H9 (cell line): ENCODE data around the gene RBM18. TPM values are rescaled to one million over a fixed set of nuclear protein-coding genes. Genes with fewer than 3 reads are reported as not detected.

Experiments
- DNase-seq: peaks from one replicate; pipeline ENCODE4 v3.0.0-alpha.2; 2017
- H2AFZ ChIP-seq: one replicate; pipeline ENCODE4 v1.6.1; 2013; ENCODE audit warnings: mild to moderate bottlenecking, low read length, control low read depth, moderate library complexity
- H2AK5ac ChIP-seq: 2 replicates; pipeline ENCODE4 v1.6.1; 2013; ENCODE audit warnings: low read length, control low read depth, mixed read lengths; ENCODE audit not compliant: insufficient read length
- H2BK120ac ChIP-seq: one replicate; pipeline ENCODE4 v1.6.1; 2013; ENCODE audit warnings: low read depth, mild to moderate bottlenecking, low read length, control low read depth, inconsistent platforms; ENCODE audit not compliant: poor library complexity, severe bottlenecking
- H2BK12ac ChIP-seq: 2 replicates; pipeline ENCODE4 v1.6.1; 2013; ENCODE audit warnings: low read length, control low read depth, mixed read lengths, low read depth; ENCODE audit not compliant: insufficient read length
- H2BK15ac ChIP-seq: 2 replicates; pipeline ENCODE4 v1.6.1; 2013; ENCODE audit warnings: low read depth, low read length, control low read depth
- H2BK20ac ChIP-seq: one replicate; pipeline ENCODE4 v1.6.1; 2013; ENCODE audit warnings: low read depth, mild to moderate bottlenecking, low read length, control low read depth, inconsistent platforms; ENCODE audit not compliant: poor library complexity, severe bottlenecking
- H2BK5ac ChIP-seq: 2 replicates; pipeline ENCODE4 v1.6.1; 2013; ENCODE audit warnings: low read length, control low read depth, mixed read lengths; ENCODE audit not compliant: insufficient read length
- H3K14ac ChIP-seq: 2 replicates; pipeline ENCODE4 v1.6.1; 2013; ENCODE audit warnings: low read length, control low read depth; ENCODE audit not compliant: insufficient read depth
- H3K18ac ChIP-seq: 2 replicates; pipeline ENCODE4 v1.6.1; 2013; ENCODE audit warnings: low read depth, mild to moderate bottlenecking, mixed read lengths, low read length, control low read depth; ENCODE audit not compliant: insufficient read length
- H3K23ac ChIP-seq: 2 replicates; pipeline ENCODE4 v1.6.1; 2013; ENCODE audit warnings: low read length, control low read depth, mixed read lengths, low read depth; ENCODE audit not compliant: insufficient read length
- H3K23me2 ChIP-seq: 2 replicates; pipeline ENCODE4 v1.6.1; 2013; ENCODE audit warnings: low read depth, mild to moderate bottlenecking, mixed read lengths, low read length, control low read depth; ENCODE audit not compliant: insufficient read length, poor library complexity, severe bottlenecking
- H3K27ac ChIP-seq: 2 replicates; pipeline ENCODE4 v1.5.1; 2013; ENCODE audit warnings: low read length, control low read depth, mixed read lengths, low read depth; ENCODE audit not compliant: insufficient read length
- H3K27me3 ChIP-seq: 2 replicates; pipeline ENCODE4 v1.6.1; 2013; ENCODE audit warnings: low read length, control low read depth, inconsistent platforms; ENCODE audit not compliant: insufficient read depth
- H3K4ac ChIP-seq: 2 replicates; pipeline ENCODE4 v1.6.1; 2013; ENCODE audit warnings: low read depth, mild to moderate bottlenecking, control low read depth, inconsistent platforms, low read length, moderate library complexity
- H3K4me1 ChIP-seq: 2 replicates; pipeline ENCODE4 v1.6.1; 2013; ENCODE audit warnings: low read length, control low read depth, inconsistent platforms; ENCODE audit not compliant: insufficient read depth
- H3K4me2 ChIP-seq: 2 replicates; pipeline ENCODE4 v1.6.1; 2013; ENCODE audit warnings: low read length, control low read depth, mixed read lengths; ENCODE audit not compliant: insufficient read length, insufficient read depth
- H3K56ac ChIP-seq: 2 replicates; pipeline ENCODE4 v1.6.1; 2013; ENCODE audit warnings: low read depth, mild to moderate bottlenecking, mixed read lengths, low read length, control low read depth; ENCODE audit not compliant: insufficient read length
- H3K79me1 ChIP-seq: 2 replicates; pipeline ENCODE4 v1.6.1; 2013; ENCODE audit warnings: low read depth, mild to moderate bottlenecking, moderate library complexity, low read length, control low read depth, inconsistent platforms; ENCODE audit not compliant: insufficient read depth, poor library complexity, severe bottlenecking
- H3K79me2 ChIP-seq: 2 replicates; pipeline ENCODE4 v1.6.1; 2013; ENCODE audit warnings: low read length, control low read depth, inconsistent platforms; ENCODE audit not compliant: insufficient read depth
- H3K9ac ChIP-seq: 2 replicates; pipeline ENCODE4 v1.6.1; 2013; ENCODE audit warnings: low read length, control low read depth, mixed read lengths; ENCODE audit not compliant: insufficient read length; ENCODE audit errors: extremely low read depth
- H3K9me3 ChIP-seq: one replicate; pipeline ENCODE4 v1.6.1; 2013; ENCODE audit warnings: low read depth, low read length, inconsistent platforms; ENCODE audit not compliant: control insufficient read depth
- H3T11ph ChIP-seq: one replicate; pipeline ENCODE4 v1.6.1; 2013; ENCODE audit warnings: mild to moderate bottlenecking, low read length, control low read depth, inconsistent platforms
- H4K20me1 ChIP-seq: one replicate; pipeline ENCODE4 v1.6.1; 2013; ENCODE audit not compliant: control insufficient read depth, insufficient read length, insufficient read depth
- H4K5ac ChIP-seq: 2 replicates; pipeline ENCODE4 v1.6.1; 2013; ENCODE audit warnings: low read depth, mild to moderate bottlenecking, mixed read lengths, low read length, control low read depth; ENCODE audit not compliant: insufficient read length
- H4K8ac ChIP-seq: replicated peaks from 2 replicates; pipeline ENCODE4 v1.6.1; 2013; ENCODE audit warnings: low read length, control low read depth, mixed read lengths, low read depth; ENCODE audit not compliant: insufficient read length
- H4K91ac ChIP-seq: 2 replicates; pipeline ENCODE4 v1.6.1; 2013; ENCODE audit warnings: low read depth, mild to moderate bottlenecking, moderate library complexity, mixed read lengths, low read length, control low read depth; ENCODE audit not compliant: insufficient read length
- H3K27ac Mint-ChIP-seq, 3 experiments: 2 replicates in 2 of 3; 3 replicates in 1 of 3; pipeline ENCODE4 v1.8.0; 2020 to 2021; ENCODE audit warnings: mixed read lengths in 3 of 3, mild to moderate bottlenecking in 1 of 3, moderate library complexity in 1 of 3
- H3K27me3 Mint-ChIP-seq: 2 replicates; pipeline ENCODE4 v1.8.0; 2021; ENCODE audit warnings: low read depth, mild to moderate bottlenecking, moderate library complexity, mixed read lengths
- H3K36me3 Mint-ChIP-seq, 3 experiments: 2 replicates in 2 of 3; 3 replicates in 1 of 3; pipeline ENCODE4 v1.8.0; 2020 to 2021; ENCODE audit warnings: low read depth in 3 of 3, mixed read lengths in 3 of 3; ENCODE audit not compliant: insufficient read depth in 1 of 3
- H3K4me1 Mint-ChIP-seq, 2 experiments: 2 replicates each; pipeline ENCODE4 v1.8.0; 2020; ENCODE audit warnings: mixed read lengths in 2 of 2
- H3K4me3 Mint-ChIP-seq, 2 experiments: 2 replicates in 1 of 2; 3 replicates in 1 of 2; pipeline ENCODE4 v1.8.0; 2020 to 2021; ENCODE audit warnings: mild to moderate bottlenecking in 2 of 2, mixed read lengths in 2 of 2, moderate library complexity in 1 of 2
- H3K9me3 Mint-ChIP-seq, 2 experiments: 2 replicates in 1 of 2; 3 replicates in 1 of 2; pipeline ENCODE4 v1.8.0; 2020; ENCODE audit warnings: mild to moderate bottlenecking in 2 of 2, mixed read lengths in 2 of 2, moderate library complexity in 1 of 2
- WGBS: extraction: QIAGEN DNeasy Blood & Tissue Kit; methylation state at CpG from one replicate; pipeline ENCODE4 v1.1.7; 2013; ENCODE audit warnings: missing lambda C conversion rate, low lambda C conversion rate, mixed read lengths; ENCODE audit not compliant: insufficient read length; ENCODE audit errors: extremely low coverage; 5-methylcytosine and 5-hydroxymethylcytosine counted together
- total RNA-seq: library from RNA; stranded (reverse); gene quantifications from 2 replicates; pipeline ENCODE4 v1.2.1, GENCODE V29; 2021
- TF ChIP-seq, protein P1 (sequence below): fragments of 200-600 bp; sonication (generic); conservative IDR thresholded peaks from 3 replicates; pipeline ENCODE4 v1.8.0; 2021; ENCODE audit warnings: antibody characterized with exemption, mild to moderate bottlenecking

RBM18 gene
- total RNA-seq, 1 experiment from 2014 or later = 18.9 TPM

DNA sequence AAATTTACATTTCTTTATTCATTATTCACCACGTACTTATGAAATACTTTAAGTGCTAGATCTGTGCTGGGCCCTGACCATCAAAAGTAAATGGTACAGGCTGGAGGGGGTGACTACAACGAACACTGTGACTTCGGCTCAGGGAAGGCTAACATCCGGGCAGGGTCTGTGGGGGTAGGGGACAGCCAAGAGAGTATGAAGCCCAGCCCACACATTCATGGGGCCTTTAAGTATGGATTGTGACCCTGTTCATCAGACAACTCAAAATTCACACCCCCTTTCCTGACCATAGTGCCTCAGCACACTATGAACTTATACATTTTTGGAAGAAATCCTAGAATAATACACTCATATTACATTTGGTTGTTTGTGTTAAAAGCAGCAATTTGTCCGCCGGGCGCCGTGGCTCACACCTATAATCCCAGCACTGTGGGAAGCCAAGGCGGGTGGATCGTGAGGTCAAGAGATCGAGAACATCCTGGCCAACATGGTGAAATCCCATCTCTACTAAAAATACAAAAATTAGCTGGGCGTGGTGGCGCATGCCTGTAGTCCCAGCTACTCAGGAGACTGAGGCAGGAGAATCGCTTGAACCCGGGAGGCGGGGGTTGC lies 71.6 kb downstream of the RBM18 start:
- Mint-ChIP-seq H3K27ac (no peak overlapping the region), H3K4me3 (no peak overlapping the region), H3K9me3 (no peaks in the 10 kb centered on the region), H3K36me3 (no peaks in the 10 kb centered on the region; a peak in 1 of 7 replicates), H3K4me1 (peaks cover 19 to 23% of the 10 kb centered on the region in 2 experiments), H3K27me3 (peaks cover 5% of the 10 kb centered on the region; the same call in 1 of the 2 replicates)
- Histone ChIP-seq H3K27me3 (no peaks in the 10 kb centered on the region), H3K14ac (no peak overlapping the region), H2BK5ac (no peak overlapping the region), H3K9ac (no peak overlapping the region), H2BK15ac (no peak overlapping the region), H3T11ph (no peak overlapping the region), H2AK5ac (no peak overlapping the region), H4K8ac (no peak overlapping the region), H3K4ac (no peak overlapping the region), H3K27ac (no peak overlapping the region), H2BK20ac (no peak overlapping the region), H2BK120ac (no peak overlapping the region), H3K23me2 (no peaks in the 10 kb centered on the region), H3K18ac (no peak overlapping the region), H3K56ac (no peak overlapping the region), H3K79me2 (no peaks in the 10 kb centered on the region), H3K79me1 (no peaks in the 10 kb centered on the region), H4K5ac (no peak overlapping the region), H4K91ac (no peak overlapping the region), H3K9me3 (no peaks in the 10 kb centered on the region), H3K4me2 (no peak overlapping the region), H2BK12ac (no peak overlapping the region), H3K4me1 (no peaks in the 10 kb centered on the region), H4K20me1 (no peaks in the 10 kb centered on the region), H3K23ac (no peak overlapping the region), H2AFZ (no peak overlapping the region)
- no CpG with 5 or more reads among the region's 16 CpGs for WGBS
- TF ChIP-seq, protein P1, sequence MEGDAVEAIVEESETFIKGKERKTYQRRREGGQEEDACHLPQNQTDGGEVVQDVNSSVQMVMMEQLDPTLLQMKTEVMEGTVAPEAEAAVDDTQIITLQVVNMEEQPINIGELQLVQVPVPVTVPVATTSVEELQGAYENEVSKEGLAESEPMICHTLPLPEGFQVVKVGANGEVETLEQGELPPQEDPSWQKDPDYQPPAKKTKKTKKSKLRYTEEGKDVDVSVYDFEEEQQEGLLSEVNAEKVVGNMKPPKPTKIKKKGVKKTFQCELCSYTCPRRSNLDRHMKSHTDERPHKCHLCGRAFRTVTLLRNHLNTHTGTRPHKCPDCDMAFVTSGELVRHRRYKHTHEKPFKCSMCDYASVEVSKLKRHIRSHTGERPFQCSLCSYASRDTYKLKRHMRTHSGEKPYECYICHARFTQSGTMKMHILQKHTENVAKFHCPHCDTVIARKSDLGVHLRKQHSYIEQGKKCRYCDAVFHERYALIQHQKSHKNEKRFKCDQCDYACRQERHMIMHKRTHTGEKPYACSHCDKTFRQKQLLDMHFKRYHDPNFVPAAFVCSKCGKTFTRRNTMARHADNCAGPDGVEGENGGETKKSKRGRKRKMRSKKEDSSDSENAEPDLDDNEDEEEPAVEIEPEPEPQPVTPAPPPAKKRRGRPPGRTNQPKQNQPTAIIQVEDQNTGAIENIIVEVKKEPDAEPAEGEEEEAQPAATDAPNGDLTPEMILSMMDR = no peak
- no peak for DNase-seq
